NB4 (cell line): Measurements from ENCODE around the gene SLC5A4.
"Not testable (repeated sequence)": the region's sequence is repeated elsewhere in the genome, so short reads cannot be mapped to it uniquely, and the experiment has no call there.

ENCODE experiments used
- DNase-seq: peaks from one replicate; pipeline ENCODE4 v3.0.0; 2010; ENCODE audit warnings: low read depth
- H3K4me3 ChIP-seq: one replicate; pipeline ENCODE4 v1.5.1; 2011; ENCODE audit warnings: mild to moderate bottlenecking, low read depth, low read length, moderate library complexity
- CTCF ChIP-seq: IDR thresholded peaks from one replicate; pipeline ENCODE4 v1.5.1; 2012; ENCODE audit warnings: low read depth, low read length
- MYC ChIP-seq: IDR thresholded peaks from 2 replicates; pipeline ENCODE4 v1.6.1; 2011; ENCODE audit warnings: low read depth, low read length
- POLR2A ChIP-seq: IDR thresholded peaks from 2 replicates; pipeline ENCODE4 v1.6.1; 2011; ENCODE audit warnings: mild to moderate bottlenecking; ENCODE audit not compliant: insufficient read length; ENCODE audit errors: extremely low read depth
- TF ChIP-seq, protein P1 (sequence below): IDR thresholded peaks from 2 replicates; pipeline ENCODE4 v1.6.1; 2011; ENCODE audit warnings: low read depth, low read length

SLC5A4 gene

DNA sequence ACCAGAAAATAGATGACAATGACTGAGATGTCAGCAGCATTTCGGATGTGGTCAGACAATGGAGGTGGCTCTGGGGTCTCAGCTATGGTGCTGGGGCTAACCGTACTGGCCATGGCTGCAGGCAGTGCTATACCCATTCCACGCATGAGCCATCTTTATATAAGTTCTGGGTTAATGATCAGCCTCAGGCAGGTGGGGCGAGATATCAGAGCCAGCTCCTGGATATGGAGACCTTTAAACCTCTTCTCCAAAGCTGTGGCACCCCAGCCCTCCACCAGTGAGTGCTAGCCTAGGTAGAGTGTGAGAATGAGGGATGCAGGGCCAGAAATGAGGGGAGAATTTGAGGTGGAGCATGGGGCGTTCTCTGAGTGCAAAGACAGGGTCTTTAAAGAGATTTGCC is at the start of gene SLC5A4:
TSS of gene SLC5A4 (minus strand) at position 131 of the 400 bp plus-strand sequence. CDS start at position 113, 18 bp downstream.
- no peak within 1 kb of the TSS for H3K4me3 ChIP-seq
- no peak for DNase-seq
- TF ChIP-seq, protein P1, sequence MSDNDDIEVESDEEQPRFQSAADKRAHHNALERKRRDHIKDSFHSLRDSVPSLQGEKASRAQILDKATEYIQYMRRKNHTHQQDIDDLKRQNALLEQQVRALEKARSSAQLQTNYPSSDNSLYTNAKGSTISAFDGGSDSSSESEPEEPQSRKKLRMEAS = no peak
- TF ChIP-seq CTCF (no peak), POLR2A (no peak), MYC (no peak)

DNA sequence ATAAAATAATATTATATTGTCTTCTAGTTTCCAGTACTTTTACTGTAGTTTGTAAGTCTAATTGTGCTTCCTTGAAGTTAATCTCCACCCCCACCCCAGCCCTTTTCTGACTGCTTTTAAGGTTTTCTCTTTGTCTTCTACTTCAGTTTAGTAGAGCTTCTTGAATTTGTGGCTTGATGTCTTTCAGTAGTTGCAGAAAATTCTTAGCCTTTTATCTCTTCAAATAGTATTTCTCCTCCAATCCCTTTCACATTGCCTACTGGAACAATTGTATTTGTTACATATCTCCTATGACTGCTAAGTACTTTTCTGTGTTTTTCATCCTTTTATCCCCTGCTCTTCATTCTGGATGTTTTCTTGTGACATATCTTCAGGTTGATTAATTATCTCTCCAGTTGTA is 38.8 kb upstream of the SLC5A4 start:
- H3K4me3 ChIP-seq, DNase-seq: not testable (repeated sequence)

DNA sequence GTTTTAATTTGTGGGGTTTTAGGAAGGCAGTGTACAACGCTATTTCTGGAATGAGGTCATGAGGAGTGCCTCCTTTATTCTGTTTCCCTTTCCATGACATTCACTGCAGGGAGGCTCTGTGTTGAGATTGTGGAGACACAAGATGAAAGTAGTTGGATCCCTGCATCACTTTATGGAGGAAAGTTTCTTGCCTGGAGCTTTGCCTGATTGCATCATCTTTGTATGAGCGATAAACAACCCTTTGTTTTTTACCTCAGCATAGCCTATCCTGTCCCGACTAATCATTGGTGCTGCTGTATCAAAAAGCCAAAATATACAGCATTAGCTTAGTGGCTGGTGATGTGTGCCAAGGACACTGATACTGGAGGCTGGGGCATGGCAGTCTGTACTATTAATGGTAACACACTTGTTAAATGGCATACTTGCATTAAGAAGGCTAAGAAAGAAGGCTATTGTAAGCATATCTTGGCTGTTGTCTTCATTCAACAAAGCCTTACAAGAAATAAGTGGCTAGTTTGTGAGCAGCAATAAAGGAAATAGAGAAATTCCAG is 31.2 kb upstream of the SLC5A4 start:
- TF ChIP-seq, protein P1 = no peak
- no peak for DNase-seq
- no peak overlapping the region for H3K4me3 ChIP-seq

DNA sequence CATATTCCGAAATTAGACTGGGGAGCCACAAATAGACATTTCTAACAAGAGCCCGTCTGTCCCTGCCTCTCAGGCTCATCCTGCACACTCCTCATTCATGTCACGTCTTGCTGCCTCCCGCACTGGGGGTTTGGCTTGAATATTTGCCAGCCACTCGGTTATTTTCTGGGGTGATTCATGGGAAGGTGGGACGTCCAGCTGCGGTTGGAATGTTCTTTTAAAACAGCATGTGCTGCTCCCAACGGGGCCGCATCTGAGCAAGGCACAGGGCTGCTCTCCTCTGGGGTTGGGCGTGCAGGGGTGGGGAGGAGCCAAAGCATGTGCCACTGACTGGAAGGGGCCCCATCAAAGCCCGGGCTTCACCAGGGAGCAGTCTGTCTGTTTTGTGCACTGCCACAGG is 25.9 kb upstream of the SLC5A4 start:
- DNase-seq = no peak
- no peak overlapping the region for H3K4me3 ChIP-seq
- TF ChIP-seq MYC = no peak
- TF ChIP-seq POLR2A = no peak
- TF ChIP-seq, protein P1 = no peak
- no peak for TF ChIP-seq CTCF

DNA sequence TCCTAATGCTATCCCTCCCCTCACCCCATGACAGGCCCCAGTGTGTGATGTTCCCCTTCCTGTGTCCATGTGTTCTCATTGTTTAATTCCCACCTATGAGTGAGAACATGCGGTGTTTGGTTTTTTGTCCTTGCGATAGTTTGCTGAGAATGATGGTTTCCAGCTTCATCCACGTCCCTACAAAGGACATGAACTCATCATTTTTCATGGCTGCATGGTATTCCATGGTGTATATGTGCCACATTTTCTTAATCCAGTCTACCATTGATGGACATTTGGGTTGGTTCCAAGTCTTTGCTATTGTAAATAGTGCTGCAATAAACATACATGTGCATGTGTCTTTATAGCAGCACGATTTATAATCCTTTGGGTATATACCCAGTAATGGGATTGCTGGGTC is 20.2 kb upstream of the SLC5A4 start:
- not testable (repeated sequence) for H3K4me3 ChIP-seq, DNase-seq

- H3K4me3 ChIP-seq = no peak overlapping the region
- DNase-seq = no peak
- TF ChIP-seq, protein P1 = no peak
- no peak for TF ChIP-seq MYC
- no peak for TF ChIP-seq POLR2A
- TF ChIP-seq CTCF = no peak
Measured at GRCh38 chr22:32271389-32271788, 16.2 kb upstream of the SLC5A4 start.

GRCh38 chr22:32270641-32271369 is 15.7 kb upstream of the SLC5A4 start:
- no peak overlapping the region for H3K4me3 ChIP-seq
- TF ChIP-seq MYC (no peak), CTCF (no peak), POLR2A (no peak)
- TF ChIP-seq, protein P1 = no peak
- no peak for DNase-seq
